A204.1 (cell line): ENCODE results near the gene MIB2.
"Not testable (repeated sequence)": the region's sequence is repeated elsewhere in the genome, so short reads cannot be mapped to it uniquely, and the experiment has no call there.

ENCODE experiments used
- FAIRE-seq: peaks from 2 replicates; lab custom pipeline; 2012; peaks lifted over from hg19 to GRCh38; lab: Jason Lieb, UNC

Gene MIB2

GRCh38 chr1:1658583-1659549 lies 43.6 kb downstream of the MIB2 start, which contains the start of gene CDK11B:
CDK11B (minus strand) TSS chr1:1659004; CDS start chr1:1657485, 1,519 bp downstream.
- FAIRE-seq: peak; percentile 92

- FAIRE-seq: not testable (repeated sequence)
Observed at GRCh38 chr1:1662392-1662791, 47.1 kb downstream of the MIB2 start.

- not testable (repeated sequence) for FAIRE-seq
Observed at GRCh38 chr1:1662830-1663560, 47.7 kb downstream of the MIB2 start.

GRCh38 chr1:1664318-1664717 lies 49.0 kb downstream of the MIB2 start:
- not testable (repeated sequence) for FAIRE-seq

- FAIRE-seq: no peak
Observed at GRCh38 chr1:1664941-1665814, 49.9 kb downstream of the MIB2 start.

GRCh38 chr1:1665815-1666251 lies 50.5 kb downstream of the MIB2 start:
- FAIRE-seq: no peak

- no peak for FAIRE-seq
Observed at GRCh38 chr1:1666526-1666925, 51.2 kb downstream of the MIB2 start.

GRCh38 chr1:1669468-1670440 lies 54.5 kb downstream of the MIB2 start:
- FAIRE-seq: no peak

- FAIRE-seq: no peak
Observed at GRCh38 chr1:1670866-1671265, 55.6 kb downstream of the MIB2 start.

- no peak for FAIRE-seq
Observed at GRCh38 chr1:1671365-1672119, 56.2 kb downstream of the MIB2 start.

GRCh38 chr1:1672181-1672965 lies 57.1 kb downstream of the MIB2 start:
- no peak for FAIRE-seq

GRCh38 chr1:1674806-1675205 lies 59.5 kb downstream of the MIB2 start:
- not testable (repeated sequence) for FAIRE-seq

GRCh38 chr1:1675218-1675617 lies 59.9 kb downstream of the MIB2 start:
- not testable (repeated sequence) for FAIRE-seq

- FAIRE-seq: not testable (repeated sequence)
Observed at GRCh38 chr1:1676087-1676486, 60.8 kb downstream of the MIB2 start.

- FAIRE-seq: no peak
Observed at GRCh38 chr1:1677718-1678580, 62.6 kb downstream of the MIB2 start.

GRCh38 chr1:1678581-1679380 lies 63.5 kb downstream of the MIB2 start:
- FAIRE-seq: no peak
